ENCODE measurements around the gene TTC38.

TTC38 gene

DNA sequence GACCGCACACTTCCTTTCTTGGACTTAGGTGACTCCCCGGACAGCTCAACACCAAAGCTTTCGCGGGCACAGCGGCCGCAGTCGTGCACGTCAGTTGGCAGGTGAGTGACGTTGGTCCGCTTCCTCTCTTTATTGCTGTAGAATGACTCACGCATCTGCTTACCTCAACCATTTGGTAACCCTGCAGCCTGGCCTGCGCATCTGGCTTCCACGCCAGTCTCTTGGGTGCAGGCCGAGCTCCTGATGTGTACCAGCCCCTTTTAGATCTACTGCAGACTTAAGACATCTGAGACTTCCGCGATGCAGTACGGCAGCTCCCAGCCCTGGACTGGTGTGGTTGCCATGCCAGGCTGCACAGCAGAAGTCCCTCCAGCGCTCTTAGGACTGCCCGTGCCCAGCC lies 55.4 kb downstream of the TTC38 start:
- no peak overlapping the region for H3K4me3 ChIP-seq (ENCODE audit: low read depth in 1 of 2, low read length in 2 of 2)
- no peaks in the 10 kb centered on the region for H3K27me3 ChIP-seq (ENCODE audit: low read depth, low read length)
- no peaks in the 10 kb centered on the region for H3K9me3 ChIP-seq (ENCODE audit: control insufficient read depth in 1 of 2, low read length in 2 of 2)
- H3K4me1 ChIP-seq (ENCODE audit: control insufficient read depth in 1 of 2, insufficient read depth in 2 of 2, low read length in 2 of 2): no peaks in the 10 kb centered on the region
- no peak overlapping the region for H3K27ac ChIP-seq (ENCODE audit: low read length)
- H3K36me3 ChIP-seq (ENCODE audit: control insufficient read depth in 1 of 2, insufficient read depth in 2 of 2, low read length in 2 of 2): no peaks in the 10 kb centered on the region

DNA sequence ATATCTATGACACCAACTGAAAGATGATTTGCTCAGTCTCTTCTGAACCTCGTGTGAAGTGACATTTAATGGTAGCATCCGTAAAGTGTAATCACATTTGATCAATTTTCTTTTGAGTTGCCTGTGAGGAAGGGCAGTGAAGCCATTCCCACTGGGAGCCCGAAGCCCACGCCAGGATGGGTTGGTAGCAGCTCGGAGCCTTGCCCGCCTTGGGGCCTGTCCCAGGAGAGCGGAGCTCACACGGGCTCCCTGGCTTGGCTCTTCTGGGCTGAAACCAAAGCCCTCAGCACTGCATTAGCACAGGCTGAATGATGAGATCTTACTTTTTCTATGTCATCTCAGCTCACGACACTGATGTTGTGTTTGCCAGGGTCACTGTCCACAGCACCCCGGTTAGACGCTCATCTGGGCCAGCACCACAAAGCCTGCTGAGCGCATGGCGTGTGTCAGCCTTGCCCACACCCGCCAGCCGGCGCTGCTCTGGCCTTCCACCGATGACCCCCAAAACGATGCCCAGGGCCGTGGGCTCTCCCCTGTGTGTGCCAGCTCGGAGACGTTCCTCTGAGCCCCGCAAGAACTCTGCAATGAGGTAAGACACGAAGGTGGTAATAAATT lies 58.4 kb downstream of the TTC38 start:
- Histone ChIP-seq H3K27ac (ENCODE audit: low read length) (no peak overlapping the region), H3K36me3 (ENCODE audit: control insufficient read depth in 1 of 2, insufficient read depth in 2 of 2, low read length in 2 of 2) (no peaks in the 10 kb centered on the region), H3K9me3 (ENCODE audit: control insufficient read depth in 1 of 2, low read length in 2 of 2) (no peaks in the 10 kb centered on the region), H3K4me3 (ENCODE audit: low read depth in 1 of 2, low read length in 2 of 2) (no peak overlapping the region), H3K4me1 (ENCODE audit: control insufficient read depth in 1 of 2, insufficient read depth in 2 of 2, low read length in 2 of 2) (no peaks in the 10 kb centered on the region), H3K27me3 (ENCODE audit: low read depth, low read length) (no peaks in the 10 kb centered on the region)

DNA sequence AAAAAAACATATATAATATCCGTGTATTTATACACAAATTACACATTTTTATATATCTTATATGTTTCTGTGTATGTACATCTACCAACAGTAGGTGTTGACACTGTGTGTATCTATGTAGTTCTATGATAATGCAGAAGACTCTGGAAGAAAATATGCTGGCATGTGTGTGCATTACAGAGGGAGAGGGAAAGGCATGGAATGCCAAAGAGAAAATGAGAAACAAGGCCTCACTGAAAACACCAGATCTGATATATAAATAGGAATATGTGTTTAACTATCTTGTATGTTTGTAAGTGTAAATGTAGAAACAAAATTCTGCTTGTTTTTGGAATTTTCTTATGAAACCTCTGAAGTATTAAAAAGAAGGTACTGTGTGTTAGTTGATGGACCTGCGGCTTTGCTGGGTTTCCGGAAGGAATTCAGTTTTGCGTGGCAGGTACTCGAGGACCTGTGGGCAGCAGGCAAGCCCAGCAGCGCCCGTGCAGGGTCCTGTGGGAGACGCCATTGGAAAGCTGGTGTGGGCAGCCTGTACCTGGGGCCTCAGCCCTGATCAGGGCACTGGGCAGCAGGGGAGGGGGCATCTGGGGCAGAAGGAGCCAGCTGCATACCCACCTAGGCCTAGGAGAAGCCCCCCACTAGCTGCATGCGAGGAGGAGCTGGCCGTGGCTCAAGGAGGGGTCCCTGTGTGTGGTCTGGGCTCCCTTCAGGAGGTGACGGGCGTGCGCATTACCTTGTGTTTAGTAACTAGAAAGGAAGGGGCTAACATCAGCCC lies 60.1 kb downstream of the TTC38 start:
- no peaks in the 10 kb centered on the region for H3K4me1 ChIP-seq (ENCODE audit: control insufficient read depth in 1 of 2, insufficient read depth in 2 of 2, low read length in 2 of 2)
- no peak overlapping the region for H3K4me3 ChIP-seq (ENCODE audit: low read depth in 1 of 2, low read length in 2 of 2)
- no peaks in the 10 kb centered on the region for H3K9me3 ChIP-seq (ENCODE audit: control insufficient read depth in 1 of 2, low read length in 2 of 2)
- no peaks in the 10 kb centered on the region for H3K27me3 ChIP-seq (ENCODE audit: low read depth, low read length)
- no peaks in the 10 kb centered on the region for H3K36me3 ChIP-seq (ENCODE audit: control insufficient read depth in 1 of 2, insufficient read depth in 2 of 2, low read length in 2 of 2)
- no peak overlapping the region for H3K27ac ChIP-seq (ENCODE audit: low read length)

DNA sequence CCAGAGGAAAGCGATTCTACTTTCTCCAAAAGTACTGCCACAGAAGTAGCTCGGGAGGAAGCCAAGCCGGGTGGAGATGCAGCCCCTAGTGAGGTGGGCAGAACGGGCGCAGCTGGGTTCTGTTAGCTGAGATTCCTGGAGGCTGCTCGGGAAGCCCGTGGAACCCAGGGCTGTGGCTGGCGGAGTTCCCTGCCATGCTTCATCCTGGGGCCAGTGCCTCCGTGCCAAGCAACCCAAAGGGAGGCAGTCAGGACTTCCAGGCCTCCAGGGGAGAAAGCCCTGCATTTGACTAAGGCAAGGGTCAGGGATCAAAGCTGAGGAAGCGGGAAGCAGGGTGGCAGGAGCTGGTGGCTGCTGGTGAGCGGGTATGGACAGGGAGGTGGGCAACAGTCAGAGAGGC lies 61.0 kb downstream of the TTC38 start:
- Histone ChIP-seq H3K36me3 (ENCODE audit: control insufficient read depth in 1 of 2, insufficient read depth in 2 of 2, low read length in 2 of 2) (no peaks in the 10 kb centered on the region), H3K9me3 (ENCODE audit: control insufficient read depth in 1 of 2, low read length in 2 of 2) (no peaks in the 10 kb centered on the region), H3K27me3 (ENCODE audit: low read depth, low read length) (no peaks in the 10 kb centered on the region), H3K4me3 (ENCODE audit: low read depth in 1 of 2, low read length in 2 of 2) (no peak overlapping the region), H3K4me1 (ENCODE audit: control insufficient read depth in 1 of 2, insufficient read depth in 2 of 2, low read length in 2 of 2) (no peaks in the 10 kb centered on the region), H3K27ac (ENCODE audit: low read length) (no peak overlapping the region)

DNA sequence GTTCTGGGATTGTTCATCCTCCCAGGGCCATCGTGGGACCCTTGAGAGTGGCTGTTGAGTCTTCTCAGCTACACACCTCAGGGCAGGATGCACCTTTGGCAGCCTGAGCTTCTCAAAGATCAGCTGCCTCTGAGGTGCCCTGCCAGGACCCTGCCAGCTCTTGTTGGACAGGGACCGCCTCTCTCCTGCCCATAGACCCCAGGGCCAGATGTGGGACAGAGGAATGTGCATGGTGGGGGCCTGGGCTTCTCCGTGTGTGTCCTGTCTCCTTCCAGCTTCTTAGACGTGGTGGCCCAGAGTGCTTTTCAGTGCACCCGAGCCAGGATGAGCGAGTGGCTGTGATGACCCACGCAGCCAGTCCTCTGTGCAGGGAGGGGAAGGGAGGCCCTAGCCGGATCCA lies 61.8 kb downstream of the TTC38 start:
- Histone ChIP-seq H3K4me3 (ENCODE audit: low read depth in 1 of 2, low read length in 2 of 2) (no peak overlapping the region), H3K9me3 (ENCODE audit: control insufficient read depth in 1 of 2, low read length in 2 of 2) (no peaks in the 10 kb centered on the region), H3K27me3 (ENCODE audit: low read depth, low read length) (no peaks in the 10 kb centered on the region), H3K27ac (ENCODE audit: low read length) (no peak overlapping the region), H3K36me3 (ENCODE audit: control insufficient read depth in 1 of 2, insufficient read depth in 2 of 2, low read length in 2 of 2) (no peaks in the 10 kb centered on the region), H3K4me1 (ENCODE audit: control insufficient read depth in 1 of 2, insufficient read depth in 2 of 2, low read length in 2 of 2) (no peaks in the 10 kb centered on the region)

DNA sequence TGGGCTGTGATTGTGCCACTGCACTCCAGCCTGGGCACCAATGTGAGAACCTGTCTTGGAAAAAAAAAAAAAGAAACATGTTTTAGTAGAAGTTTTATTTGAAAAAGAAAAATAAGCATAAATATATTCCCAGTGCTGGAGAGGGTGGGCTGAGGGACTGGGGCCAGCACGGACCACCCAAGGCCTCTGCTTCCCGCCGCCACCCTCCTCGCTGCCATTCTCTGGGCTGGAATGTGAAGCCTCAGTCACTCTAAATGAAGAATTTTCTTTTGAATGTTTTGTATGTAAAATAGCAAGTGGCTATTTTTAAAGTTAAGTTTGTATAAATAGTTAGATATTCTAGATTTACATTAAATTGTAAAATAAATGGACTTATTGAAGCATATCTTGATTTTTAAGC lies 62.6 kb downstream of the TTC38 start:
- Histone ChIP-seq H3K4me1 (ENCODE audit: control insufficient read depth in 1 of 2, insufficient read depth in 2 of 2, low read length in 2 of 2) (no peaks in the 10 kb centered on the region), H3K36me3 (ENCODE audit: control insufficient read depth in 1 of 2, insufficient read depth in 2 of 2, low read length in 2 of 2) (no peaks in the 10 kb centered on the region), H3K9me3 (ENCODE audit: control insufficient read depth in 1 of 2, low read length in 2 of 2) (no peaks in the 10 kb centered on the region), H3K27ac (ENCODE audit: low read length) (no peak overlapping the region), H3K4me3 (ENCODE audit: low read depth in 1 of 2, low read length in 2 of 2) (no peak overlapping the region), H3K27me3 (ENCODE audit: low read depth, low read length) (no peaks in the 10 kb centered on the region)

DNA sequence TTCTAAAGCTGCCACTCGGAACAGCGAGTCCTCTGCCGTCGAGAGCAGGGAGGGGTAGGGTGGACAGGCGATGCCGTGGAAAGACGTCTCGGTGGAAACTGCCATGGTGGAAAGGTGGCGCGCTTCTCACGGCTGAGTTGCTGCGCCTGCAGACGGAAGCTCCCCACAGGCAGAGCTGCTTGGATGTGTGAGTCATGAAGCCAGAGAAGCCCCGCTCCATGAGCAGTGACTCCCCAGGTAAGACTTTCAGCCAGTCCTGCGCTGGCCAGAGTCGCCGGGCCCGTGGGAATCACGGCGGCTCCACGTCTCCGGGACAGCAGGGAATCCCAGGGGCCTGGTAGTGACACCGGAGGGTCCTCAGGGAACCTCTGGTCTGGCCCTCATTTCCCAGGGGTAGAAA lies 63.7 kb downstream of the TTC38 start:
- Histone ChIP-seq H3K4me1 (ENCODE audit: control insufficient read depth in 1 of 2, insufficient read depth in 2 of 2, low read length in 2 of 2) (peaks cover 2 to 3% of the 10 kb centered on the region in 2 donors), H3K4me3 (ENCODE audit: low read depth in 1 of 2, low read length in 2 of 2) (no peak overlapping the region), H3K9me3 (ENCODE audit: control insufficient read depth in 1 of 2, low read length in 2 of 2) (no peaks in the 10 kb centered on the region), H3K36me3 (ENCODE audit: control insufficient read depth in 1 of 2, insufficient read depth in 2 of 2, low read length in 2 of 2) (no peaks in the 10 kb centered on the region), H3K27ac (ENCODE audit: low read length) (no peak overlapping the region), H3K27me3 (ENCODE audit: low read depth, low read length) (no peaks in the 10 kb centered on the region)

DNA sequence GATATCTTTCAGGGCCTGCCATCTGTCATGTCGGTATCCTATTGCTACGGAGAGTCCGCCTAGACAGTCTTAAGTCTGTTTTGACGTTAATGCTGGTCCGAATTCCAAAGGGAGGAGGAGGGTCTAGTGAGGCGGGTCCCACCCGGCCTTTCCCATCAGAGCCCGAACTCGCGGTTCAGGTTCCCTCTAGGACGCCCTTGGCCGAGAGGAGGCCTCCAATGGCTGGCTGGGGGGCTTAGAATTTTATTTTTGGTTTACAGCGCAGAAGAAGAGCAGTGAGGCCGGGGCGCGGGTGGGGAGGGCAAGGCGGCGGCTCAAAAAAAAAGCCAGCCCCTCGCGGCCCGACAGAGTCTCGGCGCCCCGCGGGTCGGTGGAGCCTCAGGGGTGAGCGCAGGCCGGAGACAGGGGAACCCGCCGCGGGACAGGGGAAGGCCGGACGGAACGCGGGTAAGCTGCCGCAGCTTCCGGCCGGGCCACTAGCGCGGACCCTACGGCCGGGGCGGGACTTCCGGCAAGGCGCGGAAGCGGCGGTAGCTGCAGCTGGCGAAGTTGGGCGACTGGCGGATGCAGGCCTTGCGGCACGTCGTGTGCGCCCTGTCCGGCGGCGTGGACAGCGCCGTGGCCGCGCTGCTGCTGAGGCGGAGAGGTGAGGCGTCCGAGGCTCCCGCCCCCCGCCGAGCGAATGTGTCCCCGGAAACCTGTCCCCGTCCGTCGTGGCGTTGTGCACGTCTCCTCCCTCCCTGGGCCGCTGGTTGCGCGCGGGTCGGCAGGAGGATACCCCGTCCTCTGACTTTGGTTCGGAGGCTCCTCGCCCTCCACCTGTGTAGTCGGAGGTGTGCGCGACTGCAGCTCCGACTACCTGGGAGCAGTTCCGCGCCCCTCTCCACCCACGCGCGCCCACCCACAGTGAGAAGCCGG lies 67.7 kb downstream of the TTC38 start, which contains the start of gene TRMU:
TSS of gene TRMU (plus strand) at position 514 of the 918 bp plus-strand sequence. CDS start at position 565, 51 bp downstream.
- Histone ChIP-seq H3K4me3 (ENCODE audit: low read depth in 1 of 2, low read length in 2 of 2) (peak within 1 kb of the TSS; percentile 70 to 97), H3K36me3 (ENCODE audit: control insufficient read depth in 1 of 2, insufficient read depth in 2 of 2, low read length in 2 of 2) (peaks cover 19 to 25% of the 10 kb centered on the region in 2 donors), H3K9me3 (ENCODE audit: control insufficient read depth in 1 of 2, low read length in 2 of 2) (no peaks in the 10 kb centered on the region), H3K27me3 (ENCODE audit: low read depth, low read length) (no peaks in the 10 kb centered on the region), H3K27ac (ENCODE audit: low read length) (peak within 1 kb of the TSS; percentile 72), H3K4me1 (ENCODE audit: control insufficient read depth in 1 of 2, insufficient read depth in 2 of 2, low read length in 2 of 2) (peaks cover 9 to 14% of the 10 kb centered on the region in 2 donors)

DNA sequence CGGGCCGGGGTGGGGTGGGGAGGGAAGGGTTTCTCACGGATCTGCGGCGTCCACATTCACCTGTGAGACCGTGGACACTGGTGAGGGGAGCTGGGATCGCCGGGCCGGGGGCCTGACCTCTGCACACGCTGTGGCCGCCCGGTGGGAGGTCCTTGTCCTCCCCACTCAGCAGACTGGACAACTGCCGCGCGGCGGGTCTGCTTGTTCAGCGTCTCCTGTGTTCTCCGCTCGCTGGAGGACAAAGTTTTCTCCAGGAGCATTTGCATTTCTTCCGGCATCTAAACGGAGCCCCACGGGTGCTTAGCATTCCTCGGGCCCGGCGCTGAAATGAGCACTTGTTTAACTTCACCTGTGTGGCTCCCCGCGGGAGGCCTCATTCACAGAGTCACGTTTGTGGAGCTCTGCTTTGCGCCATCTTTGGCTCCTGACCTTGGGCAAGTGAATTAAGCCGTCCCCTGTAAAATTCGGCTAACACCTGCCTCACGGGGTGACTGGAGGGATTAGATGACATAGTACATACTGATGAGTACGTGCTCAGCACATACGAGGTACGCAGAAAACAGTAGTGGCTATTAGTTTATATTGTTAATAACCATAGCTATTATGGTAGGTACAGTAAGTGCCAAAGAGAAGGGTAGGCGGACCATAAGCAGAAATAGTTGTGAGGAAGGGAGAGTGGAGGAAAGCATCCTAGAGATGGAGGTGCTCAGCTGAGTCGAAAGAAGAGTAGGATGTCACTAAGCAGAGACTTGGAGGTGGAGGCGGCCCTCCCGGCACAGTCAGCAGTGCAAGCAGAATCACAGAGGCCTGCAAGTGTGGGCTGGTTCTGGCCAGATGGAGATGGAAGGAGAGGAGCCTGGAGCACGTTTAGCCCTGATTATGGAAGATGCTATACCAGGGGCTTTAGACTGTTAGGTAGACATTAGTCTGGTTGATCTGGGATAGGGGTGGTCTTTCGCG lies 68.6 kb downstream of the TTC38 start:
- Histone ChIP-seq H3K9me3 (ENCODE audit: control insufficient read depth in 1 of 2, low read length in 2 of 2) (no peaks in the 10 kb centered on the region), H3K27ac (ENCODE audit: low read length) (no peak overlapping the region), H3K36me3 (ENCODE audit: control insufficient read depth in 1 of 2, insufficient read depth in 2 of 2, low read length in 2 of 2) (peaks cover 26 to 34% of the 10 kb centered on the region in 2 donors), H3K27me3 (ENCODE audit: low read depth, low read length) (no peaks in the 10 kb centered on the region), H3K4me1 (ENCODE audit: control insufficient read depth in 1 of 2, insufficient read depth in 2 of 2, low read length in 2 of 2) (peaks cover 9 to 14% of the 10 kb centered on the region in 2 donors), H3K4me3 (ENCODE audit: low read depth in 1 of 2, low read length in 2 of 2) (peak overlapping the region; percentile 70 to 97)

DNA sequence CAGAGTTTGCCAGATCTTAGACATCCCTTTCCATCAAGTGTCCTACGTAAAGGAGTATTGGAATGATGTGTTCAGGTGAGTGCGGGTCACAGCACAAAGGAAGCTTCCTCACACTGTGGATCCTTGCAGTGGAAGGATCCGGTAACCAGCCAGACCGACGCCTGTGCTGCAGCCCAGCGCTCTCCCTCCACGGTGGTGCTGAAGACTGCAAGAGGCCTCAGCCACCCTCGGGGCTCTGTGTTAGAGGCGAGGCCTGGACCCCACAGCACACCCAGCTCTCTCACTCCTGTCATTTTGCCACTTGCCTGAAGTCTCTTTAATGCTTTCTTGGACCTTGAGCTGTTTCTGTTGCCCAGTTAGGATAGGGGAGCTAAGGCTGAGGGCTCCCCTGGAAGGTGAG lies 70.1 kb downstream of the TTC38 start:
- Histone ChIP-seq H3K36me3 (ENCODE audit: control insufficient read depth in 1 of 2, insufficient read depth in 2 of 2, low read length in 2 of 2) (peaks cover 32 to 46% of the 10 kb centered on the region in 2 donors), H3K27ac (ENCODE audit: low read length) (no peak overlapping the region), H3K4me3 (ENCODE audit: low read depth in 1 of 2, low read length in 2 of 2) (no peak overlapping the region), H3K4me1 (ENCODE audit: control insufficient read depth in 1 of 2, insufficient read depth in 2 of 2, low read length in 2 of 2) (peaks cover 9 to 14% of the 10 kb centered on the region in 2 donors), H3K9me3 (ENCODE audit: control insufficient read depth in 1 of 2, low read length in 2 of 2) (no peaks in the 10 kb centered on the region), H3K27me3 (ENCODE audit: low read depth, low read length) (no peaks in the 10 kb centered on the region)

Data from muscle layer of duodenum (tissue), 2 donors.